ENCODE data around the gene MOK. TPM values are rescaled to one million over a fixed set of nuclear protein-coding genes. Genes with fewer than 3 reads are reported as not detected.

Gene MOK
- total RNA-seq, 1 experiment from 2014 or later: 2.8 TPM

GRCh38 chr14:102293781-102294180, 11.2 kb downstream of the MOK start:
- H2AK5ac ChIP-seq (ENCODE audit: insufficient read length, low read length): no peak overlapping the region
- no peaks in the 10 kb centered on the region for H4K20me1 ChIP-seq (ENCODE audit: control insufficient read depth, insufficient read depth, insufficient read length)

More at GRCh38 chr14:102293781-102294180, 11.2 kb downstream of the MOK start:
- Histone ChIP-seq H3K14ac (ENCODE audit: insufficient read depth, low read length) (no peak overlapping the region), H2BK20ac (ENCODE audit: low read depth, low read length, poor library complexity, severe bottlenecking) (no peak overlapping the region), H3K79me1 (ENCODE audit: insufficient read depth, low read depth, low read length, poor library complexity, severe bottlenecking) (no peaks in the 10 kb centered on the region), H3K27me3 (ENCODE audit: insufficient read depth, low read length) (no peaks in the 10 kb centered on the region), H3K23me2 (ENCODE audit: insufficient read length, low read depth, low read length, poor library complexity, severe bottlenecking) (no peaks in the 10 kb centered on the region), H3K18ac (ENCODE audit: insufficient read length, low read depth, low read length) (no peak overlapping the region), H3K56ac (ENCODE audit: insufficient read length, low read depth, low read length) (no peak overlapping the region), H2BK15ac (ENCODE audit: low read depth, low read length) (no peak overlapping the region), H3K79me2 (ENCODE audit: insufficient read depth, low read length) (no peaks in the 10 kb centered on the region), H3K27ac (ENCODE audit: insufficient read length, low read depth, low read length) (no peak overlapping the region), H3K9ac (ENCODE audit: extremely low read depth, insufficient read length, low read length) (no peak overlapping the region), H2BK12ac (ENCODE audit: insufficient read length, low read depth, low read length) (no peak overlapping the region), H3K4me1 (ENCODE audit: insufficient read depth, low read length) (no peaks in the 10 kb centered on the region), H4K91ac (ENCODE audit: insufficient read length, low read depth, low read length) (no peak overlapping the region), H3K4me2 (ENCODE audit: insufficient read depth, insufficient read length, low read length) (no peak overlapping the region), H3T11ph (ENCODE audit: low read length) (no peak overlapping the region), H3K9me3 (ENCODE audit: control insufficient read depth, low read depth, low read length) (no peaks in the 10 kb centered on the region), H2BK120ac (ENCODE audit: low read depth, low read length, poor library complexity, severe bottlenecking) (no peak overlapping the region), H2BK5ac (ENCODE audit: insufficient read length, low read length) (no peak overlapping the region), H4K5ac (ENCODE audit: insufficient read length, low read depth, low read length) (no peak overlapping the region), H2AFZ (ENCODE audit: low read length) (no peak overlapping the region), H3K4ac (ENCODE audit: low read depth, low read length) (no peak overlapping the region), H3K23ac (ENCODE audit: insufficient read length, low read depth, low read length) (no peak overlapping the region), H4K8ac (replicated peaks; ENCODE audit: insufficient read length, low read depth, low read length) (no peak overlapping the region)
- no peak for TF ChIP-seq CTCF (conservative IDR thresholded peaks at IDR 0.05)
- H3K36me3 Mint-ChIP-seq (ENCODE audit: insufficient read depth in 1 of 3, low read depth in 3 of 3): no peaks in the 10 kb centered on the region
- no CpG with 5 or more reads among the region's 6 CpGs for WGBS (ENCODE audit: extremely low coverage, insufficient read length, low lambda C conversion rate)
- no peak overlapping the region for H3K27ac Mint-ChIP-seq
- peaks cover 0 to 5% of the 10 kb centered on the region in 2 experiments; a peak in 1 of 5 replicates for H3K9me3 Mint-ChIP-seq
- no peaks in the 10 kb centered on the region; a peak in 1 of 4 replicates for H3K4me1 Mint-ChIP-seq
- H3K27me3 Mint-ChIP-seq (ENCODE audit: low read depth): no peaks in the 10 kb centered on the region
- DNase-seq: no peak
- H3K4me3 Mint-ChIP-seq: no peak overlapping the region

Measured in H9 (cell line).